Gastroesophageal sphincter (tissue), 4 donors: ENCODE data around the gene KCNQ1OT1. TPM values are rescaled to one million over a fixed set of nuclear protein-coding genes. Genes with fewer than 3 reads are reported as not detected.

ENCODE experiments used
- ATAC-seq: fragments of 150-250 bp; one replicate; pipeline ENCODE4 v1.9.1; 2016; ENCODE audit warnings: mild to moderate bottlenecking, moderate library complexity
- H3K27ac ChIP-seq, 4 donors: fragments of 200-600 bp; sonication (generic) in 3 of 4; 1 replicate in 3 of 4; 2 replicates in 1 of 4; pipeline ENCODE4 v1.5.1; 2016 to 2019
- H3K27me3 ChIP-seq: fragments of 200-600 bp; sonication (generic); one replicate; pipeline ENCODE4 v1.5.1; 2019
- H3K36me3 ChIP-seq, 2 donors: fragments of 200-600 bp; sonication (generic); one replicate each; pipeline ENCODE4 v1.5.1; 2019; ENCODE audit warnings: control low read depth in 1 of 2
- H3K4me1 ChIP-seq, 3 donors: fragments of 200-600 bp; sonication (generic); 1 replicate in 2 of 3; 2 replicates in 1 of 3; pipeline ENCODE4 v1.5.1; 2016 to 2019; ENCODE audit warnings: control low read depth in 2 of 3
- H3K4me3 ChIP-seq, 2 donors: fragments of 200-600 bp; sonication (generic); one replicate each; pipeline ENCODE4 v1.5.1; 2019; ENCODE audit warnings: mild to moderate bottlenecking in 1 of 2, moderate library complexity in 1 of 2
- H3K9me3 ChIP-seq, 3 donors: fragments of 200-600 bp; sonication (generic); one replicate each; pipeline ENCODE4 v1.5.1; 2017 to 2019; ENCODE audit warnings: control low read depth in 2 of 3
- CTCF ChIP-seq, 4 experiments: fragments of 200-600 bp in 2 of 4; fragments of 450-650 bp in 2 of 4; sonication (generic) in 1 of 4; IDR thresholded peaks; one replicate each; pipeline ENCODE4 v1.5.1; 2017 to 2019; ENCODE audit warnings: antibody characterized with exemption in 4 of 4, mild to moderate bottlenecking in 2 of 4, moderate library complexity in 2 of 4
- EP300 ChIP-seq: sonication (generic); formaldehyde crosslinking; IDR thresholded peaks from one replicate; pipeline ENCODE4 v1.6.1; 2017; ENCODE audit warnings: antibody characterized with exemption, mild to moderate bottlenecking
- POLR2A ChIP-seq, 2 donors: fragments of 450-650 bp; IDR thresholded peaks; one replicate each; pipeline ENCODE4 v1.6.1; 2017; ENCODE audit warnings: antibody characterized with exemption in 2 of 2, mild to moderate bottlenecking in 2 of 2, moderate library complexity in 1 of 2
- POLR2AphosphoS5 ChIP-seq: sonication (generic); formaldehyde crosslinking; IDR thresholded peaks from one replicate; pipeline ENCODE4 v1.6.1; 2017; ENCODE audit warnings: antibody characterized with exemption
- WGBS, 2 donors: methylation state at CpG; one replicate each; pipeline ENCODE4 v1.1.5; 2018; ENCODE audit warnings: low coverage in 1 of 2; 5-methylcytosine and 5-hydroxymethylcytosine counted together
- total RNA-seq, 4 donors: library from RNA; depleted of rRNA; stranded (reverse); fragments of >200 nt; gene quantifications; one replicate each; pipeline ENCODE4 v1.1.0, GENCODE V29; 2016

The KCNQ1OT1 gene
- total RNA-seq, 4 donors from 2014 or later, result 0.52 to 3.3 (median 1.4) TPM

- Histone ChIP-seq H3K9me3 (no peaks in the 10 kb centered on the region), H3K27me3 (no peaks in the 10 kb centered on the region), H3K27ac (no peak overlapping the region), H3K4me3 (no peak overlapping the region), H3K36me3 (no peaks in the 10 kb centered on the region), H3K4me1 (no peaks in the 10 kb centered on the region)
- TF ChIP-seq CTCF (IDR thresholded peaks at IDR 0.05) (no peak), POLR2AphosphoS5 (no peak), EP300 (no peak), POLR2A (IDR thresholded peaks at IDR 0.05) (no peak)
- no peak for ATAC-seq
- WGBS, 2 donors, result 80 to 100% methylated on average over 1 to 2 of the region's 4 CpGs
These were observed 115.4 kb downstream of the KCNQ1OT1 start for GRCh38 chr11:2584434-2584811.

- H3K27me3 ChIP-seq, result no peaks in the 10 kb centered on the region
- no peaks in the 10 kb centered on the region for H3K36me3 ChIP-seq
- TF ChIP-seq EP300 (no peak), CTCF (IDR thresholded peaks at IDR 0.05) (no peak), POLR2A (IDR thresholded peaks at IDR 0.05) (no peak), POLR2AphosphoS5 (no peak)
- no CpG with 5 or more reads among the region's 6 CpGs for WGBS, 2 donors
- no peak overlapping the region for H3K4me3 ChIP-seq
- ATAC-seq, result no peak
- H3K27ac ChIP-seq, result no peak overlapping the region
- no peaks in the 10 kb centered on the region for H3K9me3 ChIP-seq
- no peaks in the 10 kb centered on the region for H3K4me1 ChIP-seq
These were observed 116.2 kb downstream of the KCNQ1OT1 start for GRCh38 chr11:2583605-2583958.

GRCh38 chr11:2582946-2583604, 116.7 kb downstream of the KCNQ1OT1 start:
- TF ChIP-seq CTCF (IDR thresholded peaks at IDR 0.05) (no peak), POLR2AphosphoS5 (no peak), EP300 (no peak), POLR2A (IDR thresholded peaks at IDR 0.05) (no peak)
- H3K9me3 ChIP-seq, result no peaks in the 10 kb centered on the region
- H3K27ac ChIP-seq, result no peak overlapping the region
- H3K27me3 ChIP-seq, result no peaks in the 10 kb centered on the region
- H3K4me3 ChIP-seq, result no peak overlapping the region
- H3K4me1 ChIP-seq, result no peaks in the 10 kb centered on the region
- no peaks in the 10 kb centered on the region for H3K36me3 ChIP-seq
- no peak for ATAC-seq
- 81 to 86% methylated on average over 5 to 13 of the region's 33 CpGs for WGBS, 2 donors

GRCh38 chr11:2582351-2582945, 117.3 kb downstream of the KCNQ1OT1 start:
- no peak for ATAC-seq
- 40 to 52% methylated on average over 2 to 3 of the region's 12 CpGs for WGBS, 2 donors
- Histone ChIP-seq H3K27me3 (no peaks in the 10 kb centered on the region), H3K4me3 (no peak overlapping the region), H3K4me1 (no peaks in the 10 kb centered on the region), H3K36me3 (no peaks in the 10 kb centered on the region), H3K27ac (no peak overlapping the region), H3K9me3 (no peaks in the 10 kb centered on the region)
- TF ChIP-seq EP300, result no peak
- no peak for TF ChIP-seq CTCF (IDR thresholded peaks at IDR 0.05)
- no peak for TF ChIP-seq POLR2A (IDR thresholded peaks at IDR 0.05)
- no peak for TF ChIP-seq POLR2AphosphoS5

GRCh38 chr11:2581931-2582350, 117.9 kb downstream of the KCNQ1OT1 start:
- 100% methylated on average over 3 of the region's 23 CpGs; no CpG with 5 or more reads in 1 of the 2 donors for WGBS, 2 donors
- Histone ChIP-seq H3K9me3 (no peaks in the 10 kb centered on the region), H3K27me3 (no peaks in the 10 kb centered on the region), H3K4me1 (no peaks in the 10 kb centered on the region), H3K27ac (no peak overlapping the region), H3K4me3 (no peak overlapping the region), H3K36me3 (no peaks in the 10 kb centered on the region)
- ATAC-seq, result no peak
- TF ChIP-seq POLR2AphosphoS5, result no peak
- TF ChIP-seq CTCF (IDR thresholded peaks at IDR 0.05), result no peak
- TF ChIP-seq POLR2A (IDR thresholded peaks at IDR 0.05), result no peak
- TF ChIP-seq EP300, result no peak
